GM20431 (cell line): ENCODE results near the gene HLA-F.

ENCODE experiments used
- in situ Hi-C: fragments of 300-500 bp; cut with MseI, MboI; formaldehyde crosslinking; loops from one replicate; pipeline ENCODE4 v1.15.0; 2020; ENCODE audit warnings: low sequenced_read_pairs; ENCODE audit not compliant: unreplicated experiment

The HLA-F gene

GRCh38 chr6:29755295-29755871 is 32.1 kb downstream of the HLA-F start:
- in situ Hi-C loops: no loop called here

- in situ Hi-C loops: no loop called here
Measured at GRCh38 chr6:29757282-29757681, 34.0 kb downstream of the HLA-F start.

- in situ Hi-C loops: no loop called here
Measured at GRCh38 chr6:29757701-29758293, 34.6 kb downstream of the HLA-F start.

GRCh38 chr6:29758761-29759160 is 35.5 kb downstream of the HLA-F start:
- in situ Hi-C loops: no loop called here

GRCh38 chr6:29759457-29759856 is 36.2 kb downstream of the HLA-F start:
- in situ Hi-C loops: no loop called here

GRCh38 chr6:29760328-29760727 is 37.1 kb downstream of the HLA-F start:
- in situ Hi-C loops: no loop called here

- in situ Hi-C loops: no loop called here
Measured at GRCh38 chr6:29762051-29762450, 38.8 kb downstream of the HLA-F start.

- in situ Hi-C loops: no loop called here
Measured at GRCh38 chr6:29762781-29763214, 39.6 kb downstream of the HLA-F start.

- in situ Hi-C loops: no loop called here
Measured at GRCh38 chr6:29763491-29764289, 40.5 kb downstream of the HLA-F start.

GRCh38 chr6:29764422-29765196 is 41.4 kb downstream of the HLA-F start:
- in situ Hi-C loops: no loop called here

GRCh38 chr6:29769336-29769735 is 46.1 kb downstream of the HLA-F start:
- in situ Hi-C loops: no loop called here

- in situ Hi-C loops: no loop called here
Measured at GRCh38 chr6:29770306-29770705, 47.1 kb downstream of the HLA-F start.

GRCh38 chr6:29776684-29777083 is 53.5 kb downstream of the HLA-F start:
- in situ Hi-C loops: no loop called here
